Ovary (tissue), 9 donors: ENCODE data around the gene TBC1D22B. TPM values are rescaled to one million over a fixed set of nuclear protein-coding genes. Genes with fewer than 3 reads are reported as not detected.
"Not testable (repeated sequence)": the region's sequence is repeated elsewhere in the genome, so short reads cannot be mapped to it uniquely, and the experiment has no call there.

Experiments used
- DNase-seq, 5 donors: peaks; one replicate each; pipeline ENCODE4 v3.0.0-alpha.2; 2019 to 2020
- H3K27ac ChIP-seq, 2 donors: fragments of 200-600 bp; one replicate each; pipeline versions ENCODE4 v1.5.1 to v1.8.0; 2019 to 2022
- H3K27me3 ChIP-seq: fragments of 200-600 bp; one replicate; pipeline ENCODE4 v1.8.0; 2022
- H3K36me3 ChIP-seq: fragments of 200-600 bp; sonication (generic); one replicate; pipeline ENCODE4 v1.5.1; 2019
- H3K4me1 ChIP-seq: one replicate; pipeline ENCODE4 v1.8.1; 2013; ENCODE audit warnings: mild to moderate bottlenecking, moderate library complexity; ENCODE audit not compliant: insufficient read depth
- H3K4me3 ChIP-seq: fragments of 200-600 bp; sonication (generic); one replicate; pipeline ENCODE4 v1.5.1; 2017
- H3K9me3 ChIP-seq, 2 donors: fragments of 200-600 bp in 1 of 2; sonication (generic) in 1 of 2; one replicate each; pipeline versions ENCODE4 v1.5.1 to v1.8.1; 2013 to 2019; ENCODE audit warnings: mild to moderate bottlenecking in 1 of 2, moderate library complexity in 1 of 2
- CTCF ChIP-seq, 3 donors: fragments of 450-650 bp in 2 of 3; fragments of 200-600 bp in 1 of 3; IDR thresholded peaks; one replicate each; pipeline versions ENCODE4 v1.5.1 to v1.8.0; 2016 to 2022; ENCODE audit warnings: antibody characterized with exemption in 3 of 3, mild to moderate bottlenecking in 1 of 3
- EP300 ChIP-seq: sonication (generic); formaldehyde crosslinking; IDR thresholded peaks from one replicate; pipeline ENCODE4 v1.6.1; 2017; ENCODE audit warnings: antibody characterized with exemption
- POLR2A ChIP-seq: fragments of 450-650 bp; IDR thresholded peaks from one replicate; pipeline ENCODE4 v1.6.1; 2017; ENCODE audit warnings: antibody characterized with exemption, mild to moderate bottlenecking, moderate library complexity
- WGBS, 3 donors: extraction: QIAGEN DNeasy Blood & Tissue Kit in 1 of 3; methylation state at CpG; one replicate each; pipeline versions ENCODE4 v1.1.5 to v1.1.7; 2013 to 2017; 5-methylcytosine and 5-hydroxymethylcytosine counted together
- intact Hi-C, 4 donors: fragments of 100-400 bp; cut with DNase I; formaldehyde crosslinking; loops; one replicate each; pipeline versions ENCODE4 v1.11.0 to v1.15.1; 2022 to 2023
- polyA plus RNA-seq, 2 donors: library from polyadenylated mRNA; stranded (reverse); fragments of 200-250 nt in 1 of 2; fragments of 350-450 nt in 1 of 2; fragmentation: Illumina TruSeq in 1 of 2; extraction: RNeasy Lipid Tissue Mini Kit (QIAGEN cat#74804) in 1 of 2; gene quantifications; one replicate each; pipeline ENCODE4 v1.2.3, GENCODE V29; 2013 to 2014
- total RNA-seq, 7 donors: library from RNA; depleted of rRNA in 2 of 7; stranded (reverse); fragments of >200 nt in 2 of 7; fragmentation: NEBNext Ultra II Directional in 3 of 7; extraction: Animal tissue kit (Norgen Biotek cat#: 25700) in 3 of 7; gene quantifications; one replicate each; pipeline versions ENCODE4 v1.1.0 to v1.2.4, GENCODE V29; 2016 to 2023
- donor health status: DM: no; HTN: no; CAD: no; lungs with moderate emphysema.
- donor health status: DM: no; HTN: no; CAD: no.
- donor health status: Bipolar disorder and iron deficiency.
- donor health status: DM: yes; HTN: yes; CAD: no.
- donor health status: DM: no; HTN: no; CAD: no.
- donor health status: DM: yes; HTN: yes; CAD: no.

Gene TBC1D22B
- total and polyA plus RNA-seq, 9 donors, result 7.4 to 17.7 (median 12.8) TPM

- H3K4me1 ChIP-seq, result no peaks in the 10 kb centered on the region
- no peak overlapping the region for H3K27ac ChIP-seq
- TF ChIP-seq EP300, result no peak
- no peak for TF ChIP-seq POLR2A
- TF ChIP-seq CTCF (IDR thresholded peaks at IDR 0.05), result no peak
- intact Hi-C loops, result no loop called here
- 88 to 95% (median 93%) methylated on average over 3 of the region's 3 CpGs for WGBS, 3 donors
- no peaks in the 10 kb centered on the region for H3K36me3 ChIP-seq
- H3K4me3 ChIP-seq, result no peak overlapping the region
- no peak for DNase-seq
- no peaks in the 10 kb centered on the region for H3K9me3 ChIP-seq
- H3K27me3 ChIP-seq, result no peaks in the 10 kb centered on the region
These were observed 32.4 kb downstream of the TBC1D22B start for GRCh38 chr6:37289931-37290330.

GRCh38 chr6:37293426-37293825 lies 35.9 kb downstream of the TBC1D22B start:
- intact Hi-C loops, result no loop called here
- Histone ChIP-seq H3K27ac (no peak overlapping the region), H3K4me1 (no peaks in the 10 kb centered on the region), H3K27me3 (no peaks in the 10 kb centered on the region), H3K4me3 (no peak overlapping the region), H3K36me3 (no peaks in the 10 kb centered on the region), H3K9me3 (no peaks in the 10 kb centered on the region)
- DNase-seq, result no peak
- no peak for TF ChIP-seq CTCF (IDR thresholded peaks at IDR 0.05)
- TF ChIP-seq EP300, result no peak
- no peak for TF ChIP-seq POLR2A

- H3K36me3 ChIP-seq, H3K4me1 ChIP-seq, DNase-seq, intact Hi-C loops, H3K27me3 ChIP-seq, H3K27ac ChIP-seq, H3K9me3 ChIP-seq, H3K4me3 ChIP-seq: not testable (repeated sequence)
These were observed 40.1 kb downstream of the TBC1D22B start for GRCh38 chr6:37297637-37298036.

- Histone ChIP-seq H3K27ac (no peak overlapping the region), H3K4me3 (no peak overlapping the region), H3K36me3 (no peaks in the 10 kb centered on the region), H3K4me1 (no peaks in the 10 kb centered on the region), H3K9me3 (no peaks in the 10 kb centered on the region), H3K27me3 (no peaks in the 10 kb centered on the region)
- DNase-seq, result no peak
- TF ChIP-seq EP300, result no peak
- no peak for TF ChIP-seq CTCF (IDR thresholded peaks at IDR 0.05)
- no peak for TF ChIP-seq POLR2A
- intact Hi-C loops, result no loop called here
These were observed 41.4 kb downstream of the TBC1D22B start for GRCh38 chr6:37298958-37299357.

GRCh38 chr6:37299990-37300389 lies 42.4 kb downstream of the TBC1D22B start:
- 80 to 84% (median 83%) methylated on average over 4 of the region's 4 CpGs for whole genome bisulfite sequencing, 3 donors
- Histone ChIP-seq H3K27me3 (no peaks in the 10 kb centered on the region), H3K4me3 (no peak overlapping the region), H3K9me3 (no peaks in the 10 kb centered on the region), H3K4me1 (no peaks in the 10 kb centered on the region), H3K36me3 (no peaks in the 10 kb centered on the region), H3K27ac (no peak overlapping the region)
- DNase-seq, result no peak
- TF ChIP-seq CTCF (IDR thresholded peaks at IDR 0.05), result no peak
- TF ChIP-seq POLR2A, result no peak
- TF ChIP-seq EP300, result no peak
- intact Hi-C loops, result no loop called here
